ENCODE results near the gene LIN52. TPM values are rescaled to one million over a fixed set of nuclear protein-coding genes. Genes with fewer than 3 reads are reported as not detected.
A peak's percentile ranks its signal among the peaks of the same experiment; 100 is the strongest.

The LIN52 gene
- total RNA-seq, 1 donor from 2014 or later = 5.9 TPM

- no peaks in the 10 kb centered on the region for H3K36me3 ChIP-seq
- peaks cover 6% of the 10 kb centered on the region for H3K4me1 ChIP-seq
- intact Hi-C loops (cut with DNase I) = no loop called here
- no peak overlapping the region for H3K27ac ChIP-seq
- no peak for DNase-seq (ENCODE audit: extremely low spot score in 2 of 2)
- H3K9me3 ChIP-seq = no peaks in the 10 kb centered on the region
- TF ChIP-seq POLR2AphosphoS5 (IDR thresholded peaks at IDR 0.05; ENCODE audit: insufficient read depth in 1 of 2, low read depth in 1 of 2) = no peak
- H3K4me3 ChIP-seq = no peak overlapping the region
- H3K27me3 ChIP-seq = no peaks in the 10 kb centered on the region
Measured at GRCh38 chr14:74221741-74222140, 137.0 kb downstream of the LIN52 start.

- Histone ChIP-seq H3K4me3 (no peak overlapping the region), H3K36me3 (no peaks in the 10 kb centered on the region), H3K4me1 (no peaks in the 10 kb centered on the region), H3K27me3 (no peaks in the 10 kb centered on the region), H3K9me3 (no peaks in the 10 kb centered on the region), H3K27ac (no peak overlapping the region)
- no peak for DNase-seq (ENCODE audit: extremely low spot score in 2 of 2)
- intact Hi-C loops (cut with DNase I) = no loop called here
- no peak for TF ChIP-seq POLR2A (IDR thresholded peaks at IDR 0.05)
- no peak for TF ChIP-seq CTCF (IDR thresholded peaks at IDR 0.05)
- TF ChIP-seq POLR2AphosphoS5 (IDR thresholded peaks at IDR 0.05; ENCODE audit: insufficient read depth in 1 of 2, low read depth in 1 of 2) = no peak
Measured at GRCh38 chr14:74223016-74223415, 138.3 kb downstream of the LIN52 start.

GRCh38 chr14:74231784-74232183 is 147.0 kb downstream of the LIN52 start:
- no peak for DNase-seq (ENCODE audit: extremely low spot score in 2 of 2)
- Histone ChIP-seq H3K27ac (no peak overlapping the region), H3K36me3 (no peaks in the 10 kb centered on the region), H3K4me1 (no peaks in the 10 kb centered on the region), H3K9me3 (no peaks in the 10 kb centered on the region), H3K27me3 (no peaks in the 10 kb centered on the region), H3K4me3 (no peak overlapping the region)
- intact Hi-C loops (cut with DNase I) = no loop called here
- TF ChIP-seq CTCF (IDR thresholded peaks at IDR 0.05) (no peak), POLR2A (IDR thresholded peaks at IDR 0.05) (no peak), POLR2AphosphoS5 (IDR thresholded peaks at IDR 0.05; ENCODE audit: insufficient read depth in 1 of 2, low read depth in 1 of 2) (no peak)

- Histone ChIP-seq H3K4me1 (peaks cover 8% of the 10 kb centered on the region), H3K27ac (no peak overlapping the region), H3K36me3 (no peaks in the 10 kb centered on the region), H3K4me3 (no peak overlapping the region), H3K27me3 (peaks cover 10% of the 10 kb centered on the region), H3K9me3 (no peaks in the 10 kb centered on the region)
- DNase-seq (ENCODE audit: extremely low spot score in 2 of 2) = no peak
- TF ChIP-seq POLR2AphosphoS5 (IDR thresholded peaks at IDR 0.05; ENCODE audit: insufficient read depth in 1 of 2, low read depth in 1 of 2) (no peak), POLR2A (IDR thresholded peaks at IDR 0.05) (no peak)
- intact Hi-C loops (cut with DNase I) = no loop called here
Measured at GRCh38 chr14:74235017-74235416, 150.3 kb downstream of the LIN52 start.

GRCh38 chr14:74237441-74237840 is 152.7 kb downstream of the LIN52 start:
- Histone ChIP-seq H3K27ac (no peak overlapping the region), H3K36me3 (no peaks in the 10 kb centered on the region), H3K4me1 (peaks cover 30% of the 10 kb centered on the region), H3K4me3 (no peak overlapping the region), H3K27me3 (peaks cover 28% of the 10 kb centered on the region), H3K9me3 (no peaks in the 10 kb centered on the region)
- DNase-seq (ENCODE audit: extremely low spot score in 2 of 2) = no peak
- intact Hi-C loops (cut with DNase I) = no loop called here
- TF ChIP-seq POLR2A (IDR thresholded peaks at IDR 0.05) (no peak), POLR2AphosphoS5 (IDR thresholded peaks at IDR 0.05; ENCODE audit: insufficient read depth in 1 of 2, low read depth in 1 of 2) (no peak), CTCF (IDR thresholded peaks at IDR 0.05) (no peak)

- H3K9me3 ChIP-seq = no peaks in the 10 kb centered on the region
- intact Hi-C loops (cut with DNase I) = no loop called here
- DNase-seq (ENCODE audit: extremely low spot score in 2 of 2) = no peak
- no peak for TF ChIP-seq CTCF (IDR thresholded peaks at IDR 0.05)
- no peak for TF ChIP-seq POLR2A (IDR thresholded peaks at IDR 0.05)
- TF ChIP-seq POLR2AphosphoS5 (IDR thresholded peaks at IDR 0.05; ENCODE audit: insufficient read depth in 1 of 2, low read depth in 1 of 2) = no peak
- H3K4me1 ChIP-seq = peaks cover 30% of the 10 kb centered on the region
- H3K27ac ChIP-seq = no peak within 1 kb of the TSS
- no peaks in the 10 kb centered on the region for H3K36me3 ChIP-seq
- peak within 1 kb of the TSS; percentile 17 to 40 for H3K4me3 ChIP-seq
- H3K27me3 ChIP-seq = peaks cover 28% of the 10 kb centered on the region
Measured at GRCh38 chr14:74238974-74239847, 154.5 kb downstream of the LIN52 start, which contains the start of gene VSX2. Gene VSX2, plus strand, starts transcription at chr14:74239449. Its CDS starts 113 bp downstream, at chr14:74239562.
